Activated CD4-positive, alpha-beta T cell treated with anti-CD3 and anti-CD28 coated beads, Interleukin-2, Interleukin-4, amounts not matched to agents 100 ng/mL and 50 ng/mL, durations not matched to agents 16 hours and 8 hours (primary cell): ENCODE results near the gene IFITM5.

Experiments used
- DNase-seq: peaks from one replicate; pipeline ENCODE4 v3.0.0-alpha.2; 2020; ENCODE audit warnings: low spot score

The IFITM5 gene

DNA sequence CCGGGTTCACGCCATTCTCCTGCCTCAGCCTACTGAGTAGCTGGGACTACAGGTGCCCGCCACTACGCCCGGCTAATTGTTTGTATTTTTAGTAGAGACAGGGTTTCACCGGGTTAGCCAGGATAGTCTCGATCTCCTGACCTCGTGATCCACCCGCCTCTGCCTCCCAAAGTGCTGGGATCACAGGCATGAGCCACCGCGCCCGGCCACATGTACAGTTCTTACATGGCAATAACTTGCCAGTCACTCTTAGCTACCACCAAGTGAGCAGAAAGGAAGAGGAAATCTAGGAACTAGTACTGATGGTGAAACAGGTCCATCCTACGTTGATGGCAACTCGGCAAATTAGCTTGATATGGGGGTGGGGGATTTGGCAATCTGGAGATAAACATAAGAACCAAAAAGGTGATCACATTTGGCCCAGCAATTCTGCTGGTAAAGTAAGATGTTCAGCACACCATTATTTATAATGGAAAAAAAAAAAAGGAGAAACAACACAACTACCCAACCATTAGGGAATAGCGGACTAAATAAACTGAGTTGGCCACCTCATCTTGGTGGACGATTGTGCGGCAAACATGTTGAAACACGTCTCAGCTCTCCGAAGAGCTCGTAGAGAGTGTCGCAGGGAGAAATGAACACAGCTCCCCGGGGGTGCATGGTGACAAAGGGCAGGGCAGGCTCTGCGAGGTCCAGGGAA lies 15.8 kb downstream of the IFITM5 start:
- no peak for DNase-seq

DNA sequence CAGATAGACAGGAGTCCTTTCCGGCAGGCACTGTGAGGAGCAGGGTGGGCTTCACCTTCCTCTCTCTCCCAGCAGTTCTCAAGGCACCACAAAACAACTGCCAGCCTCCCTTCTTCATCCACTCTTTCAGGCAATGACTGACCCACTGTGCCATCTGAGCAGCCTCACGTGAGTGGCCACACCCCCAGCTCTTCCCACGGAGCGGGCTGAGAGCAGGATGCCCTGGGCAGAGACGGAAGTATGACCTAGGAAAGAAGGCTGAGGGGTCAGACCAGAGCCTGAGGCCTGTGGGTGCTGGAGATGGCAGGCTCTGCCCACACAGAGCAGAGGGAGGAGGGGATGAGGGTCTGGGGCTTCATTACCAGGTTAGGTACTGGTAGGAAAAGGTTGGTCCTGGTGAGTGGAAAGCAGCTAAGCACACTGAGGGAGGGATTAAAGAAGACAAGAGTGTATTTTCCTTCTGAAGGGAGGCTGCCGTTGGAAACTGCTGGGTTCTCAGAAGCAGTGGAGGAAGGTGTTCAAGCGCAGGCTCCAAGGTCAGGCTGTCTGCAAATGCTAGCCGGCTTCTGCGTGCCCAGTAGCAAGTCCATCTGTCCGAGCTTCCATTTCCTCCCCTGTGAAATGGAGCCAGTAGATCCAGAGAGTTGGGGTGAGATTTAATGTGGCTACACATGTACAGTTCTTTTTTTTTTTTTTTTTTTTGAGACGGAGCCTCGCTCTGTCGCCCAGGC lies 16.5 kb downstream of the IFITM5 start:
- DNase-seq = no peak

DNA sequence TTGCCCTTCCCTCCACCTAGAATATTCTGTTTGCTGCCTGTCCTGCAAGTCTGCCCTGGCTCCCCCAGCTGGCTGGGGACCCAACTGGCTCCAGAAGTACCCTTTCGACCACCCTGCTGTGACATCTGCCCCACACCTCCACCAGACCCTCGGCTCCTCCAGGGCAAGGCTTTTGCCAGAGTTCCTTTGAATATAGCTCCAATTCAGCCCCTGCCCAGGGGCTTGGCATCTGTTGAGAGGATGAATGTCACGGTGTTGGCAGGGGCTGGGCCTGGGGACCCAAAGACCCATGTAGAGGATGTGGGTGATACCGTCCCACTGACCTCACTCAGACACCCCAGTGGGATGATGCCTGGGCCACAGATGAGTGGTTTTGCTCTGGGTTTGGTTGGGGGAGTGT lies 17.2 kb downstream of the IFITM5 start:
- no peak for DNase-seq

DNA sequence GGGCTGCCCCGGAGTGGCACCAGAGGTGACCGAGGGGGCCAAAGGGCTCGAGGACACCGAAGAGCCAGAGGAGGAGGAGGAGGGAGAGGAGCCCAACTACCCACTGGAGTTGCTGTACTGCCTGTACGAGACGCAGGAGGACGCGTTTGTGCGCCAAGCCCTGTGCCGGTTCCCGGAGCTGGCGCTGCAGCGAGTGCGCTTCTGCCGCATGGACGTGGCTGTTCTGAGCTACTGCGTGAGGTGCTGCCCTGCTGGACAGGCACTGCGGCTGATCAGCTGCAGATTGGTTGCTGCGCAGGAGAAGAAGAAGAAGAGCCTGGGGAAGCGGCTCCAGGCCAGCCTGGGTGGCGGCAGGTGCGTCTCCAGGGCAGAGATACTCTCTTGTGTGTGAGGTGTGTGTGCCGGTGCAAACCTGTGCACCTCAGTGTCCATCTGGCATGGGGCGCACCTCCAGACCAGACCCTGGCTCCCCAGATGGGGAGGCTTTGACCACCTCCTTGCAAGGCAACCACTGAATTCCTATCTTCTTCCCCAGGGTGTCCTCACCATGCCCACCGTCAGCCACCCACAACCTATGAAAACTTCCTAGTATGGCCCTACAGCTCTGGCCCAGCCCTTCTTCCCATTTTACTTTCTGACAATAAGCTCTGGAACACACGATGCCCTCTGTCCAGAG lies 17.7 kb downstream of the IFITM5 start:
- DNase-seq = no peak

DNA sequence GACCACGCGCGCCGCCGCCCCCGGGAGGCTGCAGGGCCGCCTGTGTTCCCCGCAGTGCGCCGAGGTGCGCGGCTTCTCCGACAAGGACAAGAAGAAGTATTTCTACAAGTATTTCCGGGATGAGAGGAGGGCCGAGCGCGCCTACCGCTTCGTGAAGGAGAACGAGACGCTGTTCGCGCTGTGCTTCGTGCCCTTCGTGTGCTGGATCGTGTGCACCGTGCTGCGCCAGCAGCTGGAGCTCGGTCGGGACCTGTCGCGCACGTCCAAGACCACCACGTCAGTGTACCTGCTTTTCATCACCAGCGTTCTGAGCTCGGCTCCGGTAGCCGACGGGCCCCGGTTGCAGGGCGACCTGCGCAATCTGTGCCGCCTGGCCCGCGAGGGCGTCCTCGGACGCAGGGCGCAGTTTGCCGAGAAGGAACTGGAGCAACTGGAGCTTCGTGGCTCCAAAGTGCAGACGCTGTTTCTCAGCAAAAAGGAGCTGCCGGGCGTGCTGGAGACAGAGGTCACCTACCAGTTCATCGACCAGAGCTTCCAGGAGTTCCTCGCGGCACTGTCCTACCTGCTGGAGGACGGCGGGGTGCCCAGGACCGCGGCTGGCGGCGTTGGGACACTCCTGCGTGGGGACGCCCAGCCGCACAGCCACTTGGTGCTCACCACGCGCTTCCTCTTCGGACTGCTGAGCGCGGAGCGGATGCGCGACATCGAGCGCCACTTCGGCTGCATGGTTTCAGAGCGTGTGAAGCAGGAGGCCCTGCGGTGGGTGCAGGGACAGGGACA lies 18.4 kb downstream of the IFITM5 start:
- no peak for DNase-seq

DNA sequence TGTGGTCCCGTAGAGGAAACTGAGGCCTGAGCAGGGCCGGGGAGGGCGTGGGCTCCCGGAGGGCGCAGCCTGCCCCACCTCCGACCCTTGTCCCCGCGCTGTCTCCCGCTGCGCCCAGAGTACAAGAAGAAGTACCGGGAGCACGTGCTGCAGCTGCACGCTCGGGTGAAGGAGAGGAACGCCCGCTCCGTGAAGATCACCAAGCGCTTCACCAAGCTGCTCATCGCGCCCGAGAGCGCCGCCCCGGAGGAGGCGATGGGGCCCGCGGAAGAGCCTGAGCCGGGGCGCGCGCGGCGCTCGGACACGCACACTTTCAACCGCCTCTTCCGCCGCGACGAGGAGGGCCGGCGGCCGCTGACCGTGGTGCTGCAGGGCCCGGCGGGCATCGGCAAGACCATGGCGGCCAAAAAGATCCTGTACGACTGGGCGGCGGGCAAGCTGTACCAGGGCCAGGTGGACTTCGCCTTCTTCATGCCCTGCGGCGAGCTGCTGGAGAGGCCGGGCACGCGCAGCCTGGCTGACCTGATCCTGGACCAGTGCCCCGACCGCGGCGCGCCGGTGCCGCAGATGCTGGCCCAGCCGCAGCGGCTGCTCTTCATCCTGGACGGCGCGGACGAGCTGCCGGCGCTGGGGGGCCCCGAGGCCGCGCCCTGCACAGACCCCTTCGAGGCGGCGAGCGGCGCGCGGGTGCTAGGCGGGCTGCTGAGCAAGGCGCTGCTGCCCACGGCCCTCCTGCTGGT lies 19.2 kb downstream of the IFITM5 start:
- DNase-seq = peak; percentile 23

DNA sequence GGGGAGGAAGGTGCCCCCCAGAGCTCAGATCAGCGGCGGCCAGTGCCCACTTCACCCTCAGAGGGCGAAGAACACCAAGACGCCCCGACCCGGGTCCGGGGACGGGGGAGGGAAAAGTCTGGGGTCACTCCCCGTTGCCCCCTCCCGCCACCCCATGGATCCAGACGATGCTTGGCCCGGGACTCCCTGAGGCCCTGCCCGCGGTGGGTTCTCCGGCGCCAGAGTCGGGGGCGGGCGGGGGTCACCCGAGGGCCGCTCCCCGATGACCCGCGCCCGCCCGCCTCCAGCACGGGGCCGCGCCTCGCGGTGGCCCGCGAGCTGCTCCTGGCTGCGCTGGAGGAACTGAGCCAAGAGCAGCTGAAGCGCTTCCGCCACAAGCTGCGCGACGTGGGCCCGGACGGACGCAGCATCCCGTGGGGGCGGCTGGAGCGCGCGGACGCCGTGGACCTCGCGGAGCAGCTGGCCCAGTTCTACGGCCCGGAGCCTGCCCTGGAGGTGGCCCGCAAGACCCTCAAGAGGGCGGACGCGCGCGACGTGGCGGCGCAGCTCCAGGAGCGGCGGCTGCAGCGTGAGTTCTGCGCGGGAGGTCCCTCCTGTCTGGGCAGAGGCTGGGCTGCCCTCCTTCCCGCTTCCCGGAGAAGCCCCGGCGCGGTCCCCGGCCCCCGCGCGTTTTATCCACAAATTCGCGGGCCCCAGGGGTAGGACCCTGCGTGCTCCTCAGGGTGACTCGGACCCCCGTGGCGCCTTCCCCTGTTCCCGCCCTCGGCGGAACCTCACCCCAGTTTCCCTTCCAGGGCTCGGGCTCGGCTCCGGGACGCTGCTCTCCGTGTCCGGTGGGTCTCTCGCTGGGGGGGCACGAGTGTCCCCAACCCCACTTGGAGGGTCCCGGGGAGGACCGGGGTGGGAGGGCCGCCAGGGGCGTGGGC lies 20.0 kb downstream of the IFITM5 start:
- DNase-seq = no peak

DNA sequence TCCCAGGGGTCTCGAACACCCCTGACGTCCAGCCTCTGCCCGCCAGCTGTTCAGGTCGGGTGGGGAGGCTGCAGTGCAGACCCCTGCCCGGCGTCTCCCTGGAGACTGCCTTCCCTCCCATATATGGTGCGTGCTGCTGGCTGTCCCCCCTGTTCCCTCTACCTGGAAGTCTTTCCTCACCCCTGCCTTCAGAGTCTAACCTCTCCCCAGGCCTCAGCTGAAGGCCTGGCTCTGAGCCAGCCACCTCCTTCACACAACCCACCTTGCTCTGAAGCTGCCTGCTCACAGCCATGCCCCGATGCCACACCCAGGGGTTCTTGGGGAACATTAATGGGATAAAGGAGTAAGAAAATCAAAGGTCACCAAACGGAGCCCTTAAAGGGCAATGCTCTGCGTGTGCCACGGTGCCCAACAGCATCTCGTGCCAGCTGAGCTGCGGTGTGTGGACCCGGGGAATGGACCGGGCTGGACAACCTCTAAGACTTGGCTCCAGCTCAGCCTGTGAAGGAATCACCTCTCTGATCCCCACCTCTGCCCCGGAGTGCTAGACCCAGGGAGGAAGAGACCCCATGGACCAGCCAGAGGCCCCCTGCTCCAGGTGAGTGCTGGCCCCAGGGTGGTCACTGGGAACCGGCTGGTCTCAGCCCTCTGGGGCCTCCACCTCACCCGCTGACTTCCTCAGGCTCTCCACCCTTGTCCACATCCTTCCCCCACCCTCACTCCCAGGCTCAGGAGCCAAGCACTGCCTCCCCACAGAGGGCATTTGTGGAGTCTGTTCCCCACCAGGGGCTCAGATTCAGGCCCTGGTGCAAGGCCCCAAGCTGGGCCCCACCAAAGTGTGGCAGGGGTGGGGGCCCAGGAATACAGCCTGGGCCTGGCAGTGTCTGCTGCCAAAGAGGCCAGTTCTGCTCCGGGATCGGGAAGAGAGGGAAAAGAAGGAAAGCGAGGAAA lies 21.1 kb downstream of the IFITM5 start, which contains the start of gene NLRP6:
Gene NLRP6 (plus strand): TSS at position 407 of the 951 bp plus-strand sequence. CDS start 163 bp downstream, at position 570.
- no peak for DNase-seq

DNA sequence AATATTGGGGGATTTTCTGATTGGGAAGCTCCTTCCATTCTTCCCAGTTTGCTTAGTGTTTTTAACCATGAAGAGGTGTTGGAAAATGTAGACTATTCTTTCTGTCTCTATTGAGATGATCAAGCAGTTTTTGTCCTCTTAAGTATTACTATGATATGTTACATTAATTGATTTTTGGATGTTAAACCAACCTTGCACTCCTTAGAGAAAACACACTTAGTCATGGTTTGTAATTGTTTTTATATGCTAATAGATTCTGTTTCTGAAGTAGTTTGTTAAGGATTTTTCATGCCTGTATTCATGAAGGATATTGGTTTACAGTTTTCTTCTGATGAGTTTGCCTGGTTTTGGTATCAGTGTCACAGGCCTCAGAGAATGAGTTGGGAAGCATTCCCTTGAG lies 23.1 kb downstream of the IFITM5 start:
- DNase-seq = no peak

DNA sequence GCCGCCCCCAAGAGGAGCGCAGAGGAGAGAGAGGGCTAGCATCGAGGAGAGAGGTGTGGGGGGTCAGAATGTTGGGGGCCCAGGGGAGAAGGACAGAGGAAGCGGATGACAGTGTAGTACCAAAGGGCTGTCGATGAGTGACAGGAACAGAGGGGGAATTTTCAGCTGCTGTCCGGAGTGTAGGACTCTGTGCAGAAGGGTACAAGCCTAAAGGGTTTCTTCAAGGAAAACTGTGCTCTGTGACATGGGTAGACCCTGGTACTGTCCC lies 26.5 kb downstream of the IFITM5 start:
- no peak for DNase-seq

DNA sequence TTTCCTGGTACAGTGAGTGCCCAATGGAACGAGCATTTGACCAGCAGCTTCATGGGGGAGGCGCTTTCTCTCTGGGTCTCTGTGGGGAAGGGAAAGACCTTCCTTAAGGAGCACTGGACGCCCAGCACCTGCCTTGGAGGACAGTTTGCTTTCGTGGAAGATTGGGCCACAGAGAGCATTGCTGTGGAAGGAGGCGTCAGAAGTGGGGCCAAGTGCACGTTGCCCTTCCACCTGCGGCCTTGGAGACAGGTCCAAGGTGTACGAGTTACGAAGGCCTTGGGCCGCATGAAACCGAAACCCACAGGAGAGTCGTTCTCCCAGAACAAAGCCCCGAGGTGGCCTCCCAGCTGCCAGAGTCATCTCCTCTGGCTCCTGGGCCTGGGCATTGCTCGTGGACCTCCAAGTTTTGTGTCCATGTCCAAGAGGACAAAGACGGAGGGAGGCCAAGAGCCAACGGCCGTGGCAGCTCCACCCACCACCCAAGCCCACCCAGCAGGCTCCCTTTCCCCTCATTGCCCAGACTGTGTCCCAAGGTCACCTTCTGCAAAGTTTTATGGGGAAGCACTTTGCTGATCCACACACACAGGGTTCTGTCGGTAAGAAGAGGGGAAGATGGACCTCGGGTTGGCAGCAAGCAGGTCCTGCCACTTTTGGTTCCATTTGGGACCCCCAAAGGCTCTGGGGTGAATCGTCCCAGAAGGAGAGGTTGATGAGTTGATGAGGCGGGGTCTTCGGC lies 27.0 kb downstream of the IFITM5 start:
- no peak for DNase-seq

DNA sequence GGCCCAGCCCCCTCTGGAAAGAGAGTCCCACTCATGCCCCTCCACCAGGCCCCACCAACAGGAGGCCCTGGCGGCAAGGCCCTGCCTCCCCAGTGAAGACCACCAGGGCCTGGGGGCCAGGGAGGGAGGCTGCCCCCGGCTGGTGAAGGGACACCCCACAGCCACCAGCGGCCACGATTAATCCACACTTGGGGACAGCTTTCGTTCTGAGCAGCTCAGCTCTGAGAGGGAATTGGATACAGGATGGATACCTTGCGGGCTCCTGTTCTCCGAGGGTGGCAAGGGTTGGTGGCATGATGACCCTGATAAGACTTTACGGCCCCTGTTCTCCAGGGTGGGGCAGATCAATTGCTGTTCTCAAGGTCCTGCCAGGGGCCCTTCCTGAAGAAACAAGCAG lies 28.0 kb downstream of the IFITM5 start:
- DNase-seq = no peak

DNA sequence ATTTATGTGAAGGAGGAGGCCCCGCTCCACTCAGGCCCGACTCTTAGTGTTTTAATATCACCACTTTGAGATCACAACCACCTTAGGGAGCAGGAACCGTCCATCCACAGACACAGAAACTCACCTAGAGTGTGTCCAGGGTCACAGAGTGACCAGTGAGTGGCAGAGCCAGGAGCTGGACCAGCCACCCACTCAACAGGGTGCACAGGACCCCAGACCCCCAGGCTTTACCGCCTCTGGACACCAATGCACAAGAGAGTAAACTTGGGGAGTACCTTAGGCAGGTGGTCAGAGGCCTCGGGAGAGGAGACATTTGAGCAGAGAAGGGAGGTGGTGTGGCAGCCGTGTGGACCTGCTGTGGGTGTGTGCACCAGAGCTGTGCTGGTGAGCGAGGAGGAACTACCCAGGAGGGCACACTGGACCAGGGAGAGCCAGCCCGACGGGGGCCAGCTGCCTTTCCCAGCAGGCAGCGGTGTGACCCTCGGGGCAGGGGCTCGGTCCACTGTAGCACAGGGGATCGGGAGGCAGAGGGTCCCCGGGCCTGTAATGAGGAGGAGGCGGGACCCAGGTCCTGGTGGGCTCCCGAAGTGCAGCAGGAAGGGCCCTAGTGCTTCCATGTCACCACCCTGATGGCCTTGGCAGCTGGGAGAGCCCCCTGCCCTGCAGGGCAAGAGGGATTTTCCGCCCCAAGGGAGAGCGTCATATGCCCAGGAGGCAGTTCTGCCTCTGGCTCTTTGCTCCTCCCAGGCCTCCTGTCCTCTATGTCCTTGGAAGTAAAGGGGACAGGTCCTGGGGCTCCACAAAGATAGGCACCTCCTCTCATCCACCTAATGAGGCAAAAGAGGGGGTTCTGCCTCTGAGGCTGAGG lies 28.6 kb downstream of the IFITM5 start:
- no peak for DNase-seq

DNA sequence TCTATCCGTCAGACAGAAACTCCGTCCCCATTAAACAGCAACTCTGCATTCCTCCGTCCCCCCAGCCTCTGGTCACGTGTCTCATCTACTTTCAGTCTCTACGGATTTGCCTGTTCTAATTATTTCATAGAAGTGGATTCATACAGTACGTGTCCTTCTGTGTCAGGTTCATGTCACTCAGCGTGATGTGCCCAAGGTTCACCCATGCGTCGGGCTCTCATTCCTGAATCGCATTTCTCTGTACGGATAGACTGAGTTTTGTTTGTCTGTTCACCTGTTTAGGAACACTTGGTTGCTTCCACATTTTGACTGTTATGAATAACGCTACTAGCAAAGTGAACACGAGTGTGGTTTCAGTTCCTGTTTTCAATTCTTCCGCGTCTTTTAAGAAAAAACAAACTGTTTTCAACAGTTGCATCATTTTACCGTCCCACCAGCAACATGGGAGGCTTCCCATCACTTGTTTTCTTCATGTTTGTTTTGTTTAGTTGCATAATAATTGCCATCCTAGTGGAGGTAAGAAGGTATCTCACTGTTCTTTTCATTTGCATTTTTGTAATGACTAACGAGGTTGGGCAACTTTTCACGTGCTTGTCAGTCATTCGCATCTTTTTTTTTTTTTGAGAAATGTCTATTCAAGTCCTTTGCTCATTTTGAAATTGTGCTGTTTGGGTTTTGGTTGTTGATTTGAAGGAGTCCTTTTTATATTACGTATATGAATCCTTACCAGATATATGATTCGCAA lies 30.0 kb downstream of the IFITM5 start:
- peak; percentile 88 for DNase-seq

DNA sequence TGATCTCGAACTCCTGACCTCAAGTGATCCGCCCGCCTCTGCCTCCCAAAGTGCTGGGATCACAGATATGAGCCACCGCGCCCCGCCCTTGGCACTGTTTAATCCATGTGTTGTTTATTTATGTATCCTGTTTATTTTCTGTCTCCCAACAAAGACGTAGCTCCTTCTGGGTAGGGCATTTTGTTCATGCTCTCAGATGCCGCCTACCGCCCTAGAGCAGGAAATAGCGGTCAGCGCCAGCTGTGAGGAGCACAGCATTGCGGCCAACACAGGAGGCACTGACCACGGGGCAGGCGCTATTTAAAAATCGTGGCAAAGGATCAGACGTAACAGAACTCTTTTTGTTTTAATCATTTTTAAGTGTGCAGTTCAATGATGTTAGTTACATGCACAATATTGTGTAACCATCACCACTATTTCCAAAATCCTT lies 30.6 kb downstream of the IFITM5 start:
- peak; percentile 57 for DNase-seq

DNA sequence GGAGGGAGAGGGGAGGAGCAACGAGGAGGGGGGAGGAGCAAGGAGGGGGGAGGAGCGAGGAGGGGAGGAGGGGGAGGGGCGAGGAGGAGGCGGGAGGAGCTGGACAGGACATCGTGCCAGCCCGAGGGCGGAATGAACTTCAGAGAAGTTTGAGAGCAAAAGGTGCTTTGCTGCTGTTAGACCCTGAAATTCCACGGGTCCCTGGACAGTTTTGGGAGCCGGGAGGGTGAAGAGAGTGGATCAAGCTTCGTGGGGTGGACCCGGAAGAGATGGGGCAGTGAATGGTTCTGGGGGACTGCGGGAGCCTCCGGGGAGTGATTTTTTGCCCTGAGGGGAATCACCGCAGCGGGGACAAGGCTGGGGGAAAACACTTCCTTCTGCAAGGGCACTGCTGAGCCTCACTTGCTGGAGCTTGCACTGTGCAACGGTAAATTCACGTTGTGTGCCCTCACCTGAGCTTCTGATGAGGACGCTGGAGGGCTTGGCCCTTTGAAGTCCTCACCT lies 31.8 kb downstream of the IFITM5 start:
- peak; percentile 22 for DNase-seq
